Limb (tissue), 2 donors: ENCODE data around the gene CYTH3.
"Not testable (repeated sequence)": the region's sequence is repeated elsewhere in the genome, so short reads cannot be mapped to it uniquely, and the experiment has no call there.

Source experiments
- DNase-seq, 2 donors: peaks; one replicate each; pipeline ENCODE4 v3.0.0-alpha.2; 2016; ENCODE audit errors: extremely low spot score in 2 of 2

CYTH3 gene

DNA sequence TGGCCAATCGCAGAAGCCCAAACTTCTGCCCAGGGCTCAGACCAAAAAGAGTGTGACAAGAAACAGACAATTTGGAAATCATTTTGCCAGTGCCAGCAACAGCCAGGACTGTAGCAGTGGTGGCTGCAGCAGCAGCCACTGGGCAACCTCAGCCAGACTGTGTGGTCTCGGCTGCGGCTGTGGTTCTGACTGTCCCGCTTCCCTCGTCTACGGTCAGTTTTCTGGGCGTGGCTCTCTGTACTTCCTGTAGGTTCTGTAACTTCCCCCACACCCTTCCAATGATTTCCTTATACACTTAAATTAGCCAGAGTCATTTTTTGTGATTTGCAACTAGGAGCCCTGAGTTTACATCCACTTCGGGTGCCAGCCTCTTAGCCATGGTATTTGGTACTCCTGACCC is 39.9 kb downstream of the CYTH3 start:
- no peak for DNase-seq

GRCh38 chr7:6232116-6232515 is 40.3 kb downstream of the CYTH3 start:
- DNase-seq: no peak

- DNase-seq: no peak
These were observed 41.2 kb downstream of the CYTH3 start for GRCh38 chr7:6231184-6231583.

GRCh38 chr7:6229284-6229683 is 43.1 kb downstream of the CYTH3 start:
- DNase-seq: not testable (repeated sequence)

DNA sequence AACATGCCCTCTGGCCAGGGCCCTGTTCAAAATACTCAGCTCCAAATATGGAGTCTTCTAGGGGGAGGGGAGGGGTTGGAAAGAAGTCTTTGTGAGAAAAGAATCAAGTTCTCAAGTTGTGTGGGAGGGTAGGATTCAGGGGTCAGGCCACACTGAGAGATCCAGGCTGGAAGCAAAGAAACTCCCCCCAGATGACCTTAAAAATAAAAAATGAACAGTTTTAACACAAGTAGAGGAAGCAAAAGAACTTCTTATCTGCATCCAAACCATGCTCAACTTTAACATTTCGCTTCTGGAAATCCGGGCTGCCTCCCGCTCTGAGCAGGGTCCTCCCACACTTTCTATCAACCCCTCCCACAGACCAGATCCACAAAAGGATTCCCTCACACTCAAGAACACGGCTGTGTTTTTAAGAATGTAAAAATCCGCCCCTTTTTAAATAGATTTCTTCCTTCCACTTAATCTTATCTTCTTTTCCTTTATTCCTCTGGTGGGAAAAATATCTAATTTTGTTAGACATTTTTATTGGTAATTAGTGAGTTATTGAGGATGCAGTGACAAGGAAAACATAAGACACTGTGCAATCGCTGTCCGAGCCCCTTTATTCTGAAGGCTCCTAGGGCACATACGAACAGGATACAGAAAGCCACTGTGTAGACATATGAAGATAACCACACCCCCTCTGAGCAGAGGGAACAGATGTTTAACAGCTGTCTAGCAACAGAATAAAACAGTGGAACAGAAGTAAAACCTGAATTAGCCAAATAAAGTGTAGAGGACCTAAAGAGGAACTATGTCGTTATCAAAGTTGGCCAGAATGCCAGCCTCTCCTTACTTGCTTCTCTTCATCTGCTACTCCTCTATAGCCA is 43.8 kb downstream of the CYTH3 start:
- DNase-seq: peak; percentile 39 to 93

DNA sequence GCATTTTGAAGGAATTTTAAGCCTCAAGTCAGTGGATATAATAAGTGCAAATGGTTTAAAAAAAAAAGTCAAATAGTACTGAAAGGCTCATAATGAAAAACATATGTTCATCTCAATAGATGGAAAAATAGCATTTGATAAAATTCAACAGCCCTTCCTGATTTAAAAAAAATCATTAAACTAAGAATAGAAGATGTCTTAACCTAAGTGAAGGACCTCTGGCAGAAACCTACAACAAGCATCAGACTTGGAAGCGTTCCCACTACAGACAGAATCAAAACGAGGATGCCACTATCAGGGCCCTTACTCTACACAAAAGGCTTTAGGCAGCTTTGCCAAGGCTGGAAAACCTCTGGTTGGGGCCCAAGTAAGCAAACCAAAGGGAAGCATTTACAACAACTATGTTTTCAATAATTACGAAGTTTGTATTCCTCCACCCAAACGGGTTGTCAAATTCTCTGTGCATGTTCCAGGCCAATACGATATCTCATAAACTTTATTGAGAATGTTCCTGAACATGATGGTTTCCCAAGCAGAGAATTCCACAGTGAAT is 45.1 kb downstream of the CYTH3 start:
- peak; percentile 48 to 80 for DNase-seq

DNA sequence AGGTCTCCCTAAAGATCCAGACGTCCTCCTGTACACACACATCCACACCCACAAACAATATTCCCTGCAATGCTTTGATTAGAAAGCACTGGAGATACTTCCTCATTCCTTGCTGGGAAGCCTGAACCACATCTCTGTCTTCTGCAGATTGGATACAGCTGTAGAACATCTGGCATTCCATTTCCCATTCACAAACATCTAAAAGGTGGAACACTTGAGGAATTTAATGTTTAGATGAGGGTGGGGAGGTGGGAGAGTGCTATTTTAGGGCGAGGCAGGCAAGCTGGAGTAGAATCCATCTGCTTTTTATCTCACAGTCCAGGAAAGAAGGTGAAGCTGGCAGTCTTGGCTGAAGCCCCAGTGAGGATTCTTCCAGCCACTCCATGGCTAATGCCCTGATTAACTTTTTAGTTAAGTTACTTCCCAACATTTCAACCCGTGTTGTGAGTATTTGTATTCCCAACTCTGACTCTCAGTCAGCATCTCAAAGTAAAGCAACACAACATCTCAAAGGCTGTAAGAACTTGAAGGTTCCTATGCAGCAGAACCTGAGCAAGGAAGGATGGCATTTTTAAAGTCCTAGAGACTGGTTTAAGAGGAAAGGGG is 46.1 kb downstream of the CYTH3 start:
- peak in 1 of 2 donors; percentile 75 for DNase-seq

- not testable (repeated sequence) for DNase-seq
These were observed 49.0 kb downstream of the CYTH3 start for GRCh38 chr7:6223411-6223810.

GRCh38 chr7:6223010-6223409 is 49.4 kb downstream of the CYTH3 start:
- not testable (repeated sequence) for DNase-seq

GRCh38 chr7:6221340-6222319 is 50.8 kb downstream of the CYTH3 start:
- DNase-seq: no peak

- DNase-seq: no peak
These were observed 54.1 kb downstream of the CYTH3 start for GRCh38 chr7:6218329-6218728.

DNA sequence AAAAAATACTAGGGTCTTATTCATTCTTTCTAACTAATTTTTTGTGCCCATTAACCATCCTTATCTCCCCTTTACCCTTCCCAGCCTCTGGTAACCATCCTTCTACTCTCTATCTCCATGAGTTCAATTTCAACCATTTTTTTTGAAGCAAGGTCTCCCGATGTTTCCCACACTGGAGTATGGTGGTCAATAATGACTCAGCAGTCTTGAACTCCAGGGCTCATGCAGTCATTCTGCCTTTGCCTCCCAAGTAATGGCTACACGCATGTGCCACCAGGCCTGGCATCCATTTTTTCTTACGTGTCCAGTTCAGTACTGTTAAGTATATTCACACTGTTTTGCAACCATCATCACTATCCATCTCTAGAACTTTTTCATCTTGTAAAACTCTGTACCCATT is 60.4 kb downstream of the CYTH3 start:
- DNase-seq: no peak

DNA sequence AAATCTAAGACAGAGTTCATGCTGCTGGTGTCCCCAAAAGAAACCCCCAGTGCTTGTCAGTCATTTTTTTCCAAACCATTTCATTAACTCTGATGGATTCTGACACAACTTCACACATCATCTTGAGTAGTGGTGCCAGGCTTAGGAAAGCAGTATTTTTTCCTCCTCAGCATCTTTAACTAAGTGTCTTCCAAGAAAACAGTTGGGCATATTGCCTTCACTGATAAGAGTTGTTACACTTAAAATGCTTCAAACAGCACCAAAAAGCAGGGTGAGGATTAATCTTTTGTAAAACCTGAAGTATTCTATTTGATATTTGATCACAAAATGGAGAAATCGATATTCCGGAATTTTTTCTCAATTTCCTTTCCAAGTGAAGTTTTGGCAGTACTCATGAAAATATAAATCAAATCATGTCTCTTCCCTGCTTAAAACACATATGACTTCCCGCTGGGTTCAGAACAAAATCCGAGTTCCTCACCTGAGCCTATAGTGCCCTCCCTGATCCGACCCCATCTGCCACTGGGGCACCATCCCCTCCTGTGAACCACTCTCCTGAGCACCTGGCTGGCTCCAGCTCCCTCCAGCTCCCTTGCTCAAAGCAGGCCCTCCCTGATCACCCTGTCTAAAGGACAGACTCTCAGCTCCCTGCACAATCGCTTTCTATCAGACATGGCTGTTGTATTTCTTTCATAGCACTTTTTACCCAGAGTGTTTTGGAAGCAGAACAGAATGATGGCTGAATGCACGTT is 61.6 kb downstream of the CYTH3 start:
- no peak for DNase-seq

DNA sequence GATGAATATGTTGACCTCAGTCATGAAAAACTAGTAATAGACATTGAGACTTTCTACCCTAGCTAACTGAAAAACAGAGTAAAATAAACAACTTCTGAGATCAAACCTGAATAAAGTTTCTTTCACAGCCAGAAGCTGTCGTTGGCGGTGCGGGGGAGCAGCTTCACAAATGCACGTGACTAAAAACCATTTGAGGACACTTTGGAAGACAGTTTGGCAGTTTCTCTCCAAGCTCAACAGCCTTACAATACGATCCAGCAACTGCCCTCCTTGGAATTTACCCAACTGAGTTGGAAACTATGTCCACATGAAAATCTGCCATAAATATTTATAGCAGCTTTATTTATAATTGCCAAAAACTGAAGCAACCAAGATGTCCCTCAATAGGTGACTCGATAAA is 63.1 kb downstream of the CYTH3 start:
- no peak for DNase-seq

- no peak for DNase-seq
These were observed 63.7 kb downstream of the CYTH3 start for GRCh38 chr7:6208573-6209328.

GRCh38 chr7:6205971-6206660 is 66.3 kb downstream of the CYTH3 start:
- DNase-seq: peak in 1 of 2 donors; percentile 17

GRCh38 chr7:6203381-6203780 is 69.0 kb downstream of the CYTH3 start:
- DNase-seq: no peak

DNA sequence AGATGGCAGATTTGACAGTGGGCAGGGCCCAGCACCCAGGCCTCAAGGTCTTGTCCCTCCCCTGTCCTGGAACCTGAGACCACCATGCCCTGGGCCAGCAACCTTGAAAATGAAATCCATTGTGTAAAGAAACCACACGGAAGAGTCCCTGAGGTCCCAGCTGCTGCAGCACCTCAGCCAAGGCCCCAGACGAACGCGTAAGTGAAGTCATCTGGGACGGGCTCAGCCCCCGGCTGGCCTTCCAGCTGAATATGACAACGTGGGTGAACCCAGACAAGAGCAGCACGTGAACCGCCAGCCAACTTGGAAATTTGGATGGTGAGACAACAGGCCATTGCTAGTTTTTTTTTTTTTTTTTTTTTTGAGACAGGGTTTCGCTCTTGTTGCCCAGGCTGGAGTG is 70.3 kb downstream of the CYTH3 start:
- no peak for DNase-seq

- DNase-seq: no peak
These were observed 71.5 kb downstream of the CYTH3 start for GRCh38 chr7:6200971-6201370.
